ENCODE measurements around the gene DNMT3L.

- TF ChIP-seq CTCF (IDR thresholded peaks at IDR 0.05), result no peak
- no peak for TF ChIP-seq POLR2A (IDR thresholded peaks at IDR 0.05)
Measured at GRCh38 chr21:44275041-44275440, 13.3 kb upstream of the DNMT3L start.

Data from body of pancreas (tissue), 4 donors.